ENCODE results near the gene PPP4R4.
"Not testable (repeated sequence)": the region's sequence is repeated elsewhere in the genome, so short reads cannot be mapped to it uniquely, and the experiment has no call there.

DNA sequence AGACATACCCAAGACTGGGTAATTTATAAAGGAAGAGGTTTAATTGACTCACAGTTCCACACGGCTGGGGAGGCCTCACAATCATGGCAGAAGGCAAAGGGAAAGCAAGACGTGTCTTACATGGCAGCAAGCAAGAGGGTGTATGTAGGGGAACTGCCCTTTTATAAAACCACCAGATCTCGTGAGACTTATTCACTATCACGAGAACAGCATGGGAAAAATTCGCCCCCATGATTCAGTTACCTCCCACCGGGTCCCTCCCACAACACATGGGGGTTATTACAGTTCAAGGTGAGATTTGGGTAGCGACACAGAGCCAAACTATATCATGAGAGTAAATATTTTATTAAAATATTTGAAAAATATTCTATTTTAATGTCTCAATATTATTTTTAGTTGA, 94.5 kb downstream of the PPP4R4 start:
- TF ChIP-seq YY1 (IDR thresholded peaks at IDR 0.05; ENCODE audit: insufficient read depth, insufficient read length); ZNF274 (IDR thresholded peaks at IDR 0.05; ENCODE audit: low read depth, low read length); SUZ12 (IDR thresholded peaks at IDR 0.05; ENCODE audit: extremely low read depth, insufficient read depth, insufficient read length): not testable (repeated sequence)
